DOHH2 (cell line): Measurements from ENCODE around the gene SORBS2.

Source experiments
- H3F3A ChIP-seq: fragments of 200-600 bp; sonication (generic), shearing (Covaris generic); 2 replicates; pipeline ENCODE4 v1.6.0; 2016; ENCODE audit warnings: antibody characterized with exemption, mild to moderate bottlenecking; ENCODE audit not compliant: control insufficient read depth, insufficient read depth
- H3K27ac ChIP-seq: fragments of 200-600 bp; sonication (generic); 2 replicates; pipeline ENCODE4 v1.5.1; 2014; ENCODE audit warnings: low read depth, mild to moderate bottlenecking, low read length, moderate library complexity
- H3K27me3 ChIP-seq: fragments of 200-600 bp; sonication (generic); 2 replicates; pipeline ENCODE4 v1.6.1; 2014; ENCODE audit warnings: mild to moderate bottlenecking, low read length, mixed read lengths; ENCODE audit not compliant: control insufficient read depth
- H3K36me3 ChIP-seq: fragments of 200-600 bp; sonication (generic); 2 replicates; pipeline ENCODE4 v1.6.1; 2014; ENCODE audit warnings: mild to moderate bottlenecking, low read length, moderate library complexity, mixed read lengths; ENCODE audit not compliant: control insufficient read depth
- H3K4me1 ChIP-seq: fragments of 200-600 bp; sonication (generic); 2 replicates; pipeline ENCODE4 v1.6.1; 2014; ENCODE audit warnings: mild to moderate bottlenecking, low read length, mixed read lengths; ENCODE audit not compliant: control insufficient read depth
- H3K4me2 ChIP-seq: fragments of 200-600 bp; sonication (generic); 2 replicates; pipeline ENCODE4 v1.6.0; 2014; ENCODE audit warnings: mild to moderate bottlenecking, low read length, moderate library complexity
- H3K4me3 ChIP-seq: fragments of 200-600 bp; sonication (generic); 2 replicates; pipeline ENCODE4 v1.5.1; 2014; ENCODE audit warnings: mild to moderate bottlenecking, low read length, mixed read lengths
- H3K79me2 ChIP-seq: fragments of 200-600 bp; sonication (generic); 2 replicates; pipeline ENCODE4 v1.6.1; 2014; ENCODE audit warnings: mild to moderate bottlenecking, low read length, mixed read lengths; ENCODE audit not compliant: control insufficient read depth
- H3K9me2 ChIP-seq: fragments of 200-600 bp; sonication (generic); replicated peaks from 2 replicates; pipeline ENCODE4 v1.6.1; 2014; ENCODE audit warnings: mild to moderate bottlenecking, low read length, mixed read lengths; ENCODE audit not compliant: control insufficient read depth
- H3K9me3 ChIP-seq: fragments of 200-600 bp; sonication (generic); 2 replicates; pipeline ENCODE4 v1.6.1; 2014; ENCODE audit warnings: antibody characterized with exemption, low read length, mixed read lengths; ENCODE audit not compliant: control insufficient read depth, insufficient read depth
- H4K20me1 ChIP-seq: fragments of 200-600 bp; sonication (generic); 2 replicates; pipeline ENCODE4 v1.6.0; 2014; ENCODE audit warnings: low read depth, mild to moderate bottlenecking, antibody characterized with exemption, low read length, moderate library complexity; ENCODE audit not compliant: control insufficient read depth, insufficient read depth
- CTCF ChIP-seq: fragments of 200-600 bp; sonication (generic); IDR thresholded peaks from one replicate; pipeline ENCODE4 v1.5.1; 2014; ENCODE audit warnings: antibody characterized with exemption, mild to moderate bottlenecking, low read depth, low read length; ENCODE audit not compliant: poor library complexity, severe bottlenecking
- EZH2phosphoT487 ChIP-seq: fragments of 200-600 bp; sonication (generic); IDR thresholded peaks from 2 replicates; pipeline ENCODE4 v1.6.1; 2017; ENCODE audit warnings: borderline replicate concordance, mild to moderate bottlenecking, antibody characterized with exemption, low read length, moderate library complexity, mixed read lengths

The SORBS2 gene

GRCh38 chr4:185554365-185555126 lies 257.4 kb downstream of the SORBS2 start:
- Histone ChIP-seq H3K9me3 (no peaks in the 10 kb centered on the region), H3K27ac (no peak overlapping the region), H3K27me3 (peaks cover 3% of the 10 kb centered on the region; the same call in 1 of the 2 replicates), H3F3A (no peaks in the 10 kb centered on the region), H3K4me3 (no peak overlapping the region), H4K20me1 (no peaks in the 10 kb centered on the region), H3K4me2 (no peak overlapping the region), H3K36me3 (no peaks in the 10 kb centered on the region), H3K79me2 (no peaks in the 10 kb centered on the region), H3K4me1 (no peaks in the 10 kb centered on the region), H3K9me2 (no peaks in the 10 kb centered on the region)
- TF ChIP-seq EZH2phosphoT487, result no peak
- no peak for TF ChIP-seq CTCF

GRCh38 chr4:185552254-185552653 lies 259.7 kb downstream of the SORBS2 start:
- Histone ChIP-seq H3K4me2 (no peak overlapping the region), H3K4me3 (no peak overlapping the region), H3K79me2 (no peaks in the 10 kb centered on the region), H4K20me1 (no peaks in the 10 kb centered on the region), H3K4me1 (no peaks in the 10 kb centered on the region), H3K9me2 (no peaks in the 10 kb centered on the region), H3K36me3 (no peaks in the 10 kb centered on the region), H3K9me3 (no peaks in the 10 kb centered on the region), H3F3A (no peaks in the 10 kb centered on the region), H3K27me3 (peaks cover 3% of the 10 kb centered on the region; the same call in 1 of the 2 replicates), H3K27ac (no peak overlapping the region)
- no peak for TF ChIP-seq CTCF
- TF ChIP-seq EZH2phosphoT487, result no peak

- no peaks in the 10 kb centered on the region for H3K9me3 ChIP-seq
- H3K27ac ChIP-seq, result no peak overlapping the region
- H4K20me1 ChIP-seq, result no peaks in the 10 kb centered on the region
- no peaks in the 10 kb centered on the region for H3K4me1 ChIP-seq
- H3K36me3 ChIP-seq, result no peaks in the 10 kb centered on the region
- H3K79me2 ChIP-seq, result no peaks in the 10 kb centered on the region
- peaks cover 3% of the 10 kb centered on the region; the same call in 1 of the 2 replicates for H3K27me3 ChIP-seq
- no peaks in the 10 kb centered on the region for H3F3A ChIP-seq
- no peak overlapping the region for H3K4me2 ChIP-seq
- no peak overlapping the region for H3K4me3 ChIP-seq
- no peaks in the 10 kb centered on the region for H3K9me2 ChIP-seq
- no peak for TF ChIP-seq EZH2phosphoT487
Observed at GRCh38 chr4:185550933-185551332, 261.1 kb downstream of the SORBS2 start.

- no peak overlapping the region for H3K27ac ChIP-seq
- no peaks in the 10 kb centered on the region for H3K4me1 ChIP-seq
- no peak overlapping the region for H3K4me2 ChIP-seq
- H3F3A ChIP-seq, result no peaks in the 10 kb centered on the region
- no peaks in the 10 kb centered on the region for H3K9me3 ChIP-seq
- no peak overlapping the region for H3K4me3 ChIP-seq
- peaks cover 3% of the 10 kb centered on the region; the same call in 1 of the 2 replicates for H3K27me3 ChIP-seq
- TF ChIP-seq EZH2phosphoT487 (no peak), CTCF (no peak)
- H3K9me2 ChIP-seq, result no peaks in the 10 kb centered on the region
- H4K20me1 ChIP-seq, result no peaks in the 10 kb centered on the region
- no peaks in the 10 kb centered on the region for H3K36me3 ChIP-seq
- no peaks in the 10 kb centered on the region for H3K79me2 ChIP-seq
Observed at GRCh38 chr4:185549095-185549639, 262.8 kb downstream of the SORBS2 start.
